Daoy (cell line): ENCODE data around the gene PNKP. TPM values are rescaled to one million over a fixed set of nuclear protein-coding genes. Genes with fewer than 3 reads are reported as not detected.
A peak's percentile ranks its signal among the peaks of the same experiment; 100 is the strongest.

ENCODE experiments used
- DNase-seq: peaks from one replicate; pipeline ENCODE4 v3.0.0-alpha.2; 2015; ENCODE audit warnings: low read depth
- total RNA-seq: library from RNA; depleted of rRNA; stranded (reverse); fragments of >200 nt; shearing (Covaris generic); gene quantifications from 2 replicates; pipeline ENCODE4 v1.2.3, GENCODE V29; 2014

Gene PNKP
- total RNA-seq, 1 experiment from 2014 or later: 36.9 TPM

- DNase-seq: no peak
These were observed 23.3 kb upstream of the PNKP start for GRCh38 chr19:49890349-49891311.

GRCh38 chr19:49889687-49890348 lies 22.4 kb upstream of the PNKP start:
- DNase-seq: no peak

- DNase-seq: no peak
These were observed 21.8 kb upstream of the PNKP start for GRCh38 chr19:49889038-49889686.

- DNase-seq: no peak
These were observed 21.1 kb upstream of the PNKP start for GRCh38 chr19:49888510-49888824.

- no peak for DNase-seq
These were observed 20.5 kb upstream of the PNKP start for GRCh38 chr19:49887665-49888509.

GRCh38 chr19:49887037-49887664 lies 19.8 kb upstream of the PNKP start:
- peak; percentile 62 for DNase-seq

- no peak for DNase-seq
These were observed 17.4 kb upstream of the PNKP start for GRCh38 chr19:49884760-49885159.

- DNase-seq: no peak
These were observed 16.7 kb upstream of the PNKP start for GRCh38 chr19:49884109-49884508.

- no peak for DNase-seq
These were observed 15.7 kb upstream of the PNKP start for GRCh38 chr19:49883094-49883493.

- DNase-seq: no peak
These were observed 15.3 kb upstream of the PNKP start for GRCh38 chr19:49882643-49883042.

- no peak for DNase-seq
These were observed 14.5 kb upstream of the PNKP start for GRCh38 chr19:49881672-49882394.

- no peak for DNase-seq
These were observed 13.8 kb upstream of the PNKP start for GRCh38 chr19:49881186-49881585.

GRCh38 chr19:49880162-49880869 lies 12.9 kb upstream of the PNKP start:
- no peak for DNase-seq

GRCh38 chr19:49879243-49879963 lies 12.0 kb upstream of the PNKP start:
- no peak for DNase-seq

GRCh38 chr19:49878744-49879070 lies 11.3 kb upstream of the PNKP start:
- no peak for DNase-seq

GRCh38 chr19:49877879-49878743 lies 10.7 kb upstream of the PNKP start:
- DNase-seq: peak; percentile 99

GRCh38 chr19:49877020-49877878 lies 9.9 kb upstream of the PNKP start, which contains the start of the genes AKT1S1 and TBC1D17:
TSS of gene AKT1S1 (minus strand) at chr19:49877355. CDS start at chr19:49873295, 4,060 bp downstream.
TSS of gene TBC1D17 (plus strand) at chr19:49877702. CDS start at chr19:49877724, 22 bp downstream.
- peak; percentile 100 for DNase-seq
